Fibroblast of villous mesenchyme (primary cell): ENCODE results near the gene RRP36. TPM values are rescaled to one million over a fixed set of nuclear protein-coding genes. Genes with fewer than 3 reads are reported as not detected.
"Not testable (repeated sequence)": the region's sequence is repeated elsewhere in the genome, so short reads cannot be mapped to it uniquely, and the experiment has no call there.

ENCODE experiments used
- DNase-seq: peaks from one replicate; pipeline ENCODE4 v3.0.0-alpha.2; 2010; ENCODE audit warnings: low read depth
- H3K4me3 ChIP-seq: 2 replicates; pipeline ENCODE4 v1.5.1; 2011; ENCODE audit warnings: low read depth, mild to moderate bottlenecking, low read length
- CTCF ChIP-seq: IDR thresholded peaks from 2 replicates; pipeline ENCODE4 v1.5.1; 2012; ENCODE audit warnings: low read depth, mild to moderate bottlenecking, low read length; ENCODE audit not compliant: insufficient read depth
- total RNA-seq: library from RNA; depleted of rRNA; stranded (reverse); fragments of >200 nt; gene quantifications from 2 replicates; pipeline ENCODE4 v1.2.3, GENCODE V29; 2012

The RRP36 gene
- total RNA-seq, 1 donor: 114 TPM

DNA sequence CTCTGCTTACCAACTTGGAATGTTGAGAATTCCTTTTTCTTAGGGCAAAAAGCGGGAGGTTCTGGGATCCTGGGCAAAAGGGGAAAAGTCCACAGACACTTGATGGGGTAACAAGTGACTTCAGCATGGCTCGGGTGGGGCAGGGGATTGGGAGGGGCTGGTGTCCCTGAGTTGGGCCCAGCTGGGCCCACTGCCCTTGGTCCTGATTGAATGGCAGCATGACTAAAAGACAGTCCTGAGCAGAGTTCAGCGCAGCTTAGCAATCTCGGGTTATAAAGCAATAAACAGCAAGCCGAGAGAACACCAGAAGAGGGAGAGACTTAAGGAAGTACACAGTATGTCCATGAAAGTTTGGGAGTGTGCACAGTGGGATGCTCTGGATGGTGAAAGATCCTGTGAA lies 31.5 kb upstream of the RRP36 start:
- no peak overlapping the region for H3K4me3 ChIP-seq
- DNase-seq: no peak
- TF ChIP-seq CTCF: no peak

GRCh38 chr6:42993445-42993844 lies 28.0 kb upstream of the RRP36 start:
- no peak overlapping the region for H3K4me3 ChIP-seq
- no peak for DNase-seq
- TF ChIP-seq CTCF: no peak

- H3K4me3 ChIP-seq: no peak overlapping the region
- DNase-seq: no peak
- TF ChIP-seq CTCF: peak; percentile 8
Measured at GRCh38 chr6:42996513-42996912, 24.9 kb upstream of the RRP36 start.

GRCh38 chr6:42998205-42998604 lies 23.2 kb upstream of the RRP36 start:
- H3K4me3 ChIP-seq, DNase-seq: not testable (repeated sequence)

- no peak for TF ChIP-seq CTCF
- no peak overlapping the region for H3K4me3 ChIP-seq
- no peak for DNase-seq
Measured at GRCh38 chr6:43001843-43002242, 19.6 kb upstream of the RRP36 start.

DNA sequence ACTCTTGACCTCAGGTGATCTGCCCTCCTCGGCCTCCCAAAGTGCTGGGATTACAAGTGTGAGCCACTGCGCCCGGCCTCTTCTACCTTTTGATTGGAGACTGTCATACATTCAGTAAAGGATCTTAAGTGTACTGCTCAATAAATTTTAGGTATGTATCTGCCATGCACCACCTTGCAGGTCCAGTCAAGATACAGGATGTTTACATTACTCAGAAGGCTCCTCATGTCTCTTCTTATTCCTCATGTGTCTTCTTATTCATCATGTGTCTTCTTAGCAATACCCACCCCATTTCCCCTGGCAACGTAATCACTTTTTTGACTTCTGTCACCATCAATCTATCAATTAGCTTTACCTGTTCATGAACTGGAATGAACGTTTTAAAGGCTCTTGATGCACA lies 15.6 kb upstream of the RRP36 start:
- no peak for TF ChIP-seq CTCF
- no peak for DNase-seq
- H3K4me3 ChIP-seq: no peak overlapping the region

GRCh38 chr6:43006251-43006650 lies 15.2 kb upstream of the RRP36 start:
- no peak for TF ChIP-seq CTCF

More at GRCh38 chr6:43006251-43006650, 15.2 kb upstream of the RRP36 start:
- no peak for DNase-seq
- H3K4me3 ChIP-seq: no peak overlapping the region
